ENCODE measurements around the gene RERG.

GRCh38 chr12:15220451-15220850 is 766 bp downstream of the RERG start:
- TF ChIP-seq CTCF (IDR thresholded peaks at IDR 0.05) (no peak), POLR2AphosphoS5 (IDR thresholded peaks at IDR 0.05; ENCODE audit: low read depth, low read length) (no peak)

Data from Panc1 (cell line).